Measurements from ENCODE around the gene NR5A1.

GRCh38 chr9:124541824-124542223 is 34.6 kb upstream of the NR5A1 start:
- TF ChIP-seq CTCF (IDR thresholded peaks at IDR 0.05; ENCODE audit: insufficient read depth, low read length, poor library complexity, severe bottlenecking) (no peak), EZH2phosphoT487 (conservative IDR thresholded peaks at IDR 0.05; ENCODE audit: low read length) (no peak)
